Hepatocyte (in vitro differentiated cells): Measurements from ENCODE around the gene LSM12.

Experiments used
- EZH2 ChIP-seq: fragments of 200-600 bp; sonication (generic); IDR thresholded peaks from 2 replicates; pipeline ENCODE4 v1.6.1; 2016; ENCODE audit warnings: antibody characterized with exemption, mild to moderate bottlenecking, borderline replicate concordance
- EZH2phosphoT487 ChIP-seq: fragments of 200-600 bp; sonication (generic); IDR thresholded peaks from one replicate; pipeline ENCODE4 v1.6.1; 2018; ENCODE audit warnings: antibody characterized with exemption, mild to moderate bottlenecking, low read depth, moderate library complexity; ENCODE audit not compliant: unreplicated experiment, severe bottlenecking
- TF ChIP-seq, protein P1 (sequence below): fragments of 200-600 bp; sonication (generic); IDR thresholded peaks from 2 replicates; pipeline ENCODE4 v1.5.1; 2016; ENCODE audit warnings: antibody characterized with exemption, mild to moderate bottlenecking; ENCODE audit not compliant: poor library complexity

DNA sequence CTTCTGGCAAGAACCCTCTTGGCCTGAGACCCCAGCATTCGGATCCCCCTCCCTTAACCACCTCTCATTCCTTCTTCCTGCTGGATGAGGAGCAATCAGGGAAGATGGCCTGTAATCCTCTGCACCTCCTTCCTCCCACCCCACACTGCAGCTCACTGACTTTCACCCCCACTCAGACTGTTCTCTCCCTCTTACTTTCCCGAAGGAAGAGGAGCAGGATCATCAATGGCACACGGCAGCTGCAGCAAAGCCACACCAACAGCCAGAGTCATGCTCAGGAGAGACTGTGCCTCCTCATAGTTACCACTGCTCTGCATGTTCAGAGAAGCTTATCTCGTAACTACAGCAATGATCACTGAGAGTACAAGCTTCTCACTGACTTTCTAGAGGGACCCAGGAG is 41.6 kb downstream of the LSM12 start:
- TF ChIP-seq EZH2phosphoT487: no peak
- TF ChIP-seq EZH2: no peak
- TF ChIP-seq, protein P1, sequence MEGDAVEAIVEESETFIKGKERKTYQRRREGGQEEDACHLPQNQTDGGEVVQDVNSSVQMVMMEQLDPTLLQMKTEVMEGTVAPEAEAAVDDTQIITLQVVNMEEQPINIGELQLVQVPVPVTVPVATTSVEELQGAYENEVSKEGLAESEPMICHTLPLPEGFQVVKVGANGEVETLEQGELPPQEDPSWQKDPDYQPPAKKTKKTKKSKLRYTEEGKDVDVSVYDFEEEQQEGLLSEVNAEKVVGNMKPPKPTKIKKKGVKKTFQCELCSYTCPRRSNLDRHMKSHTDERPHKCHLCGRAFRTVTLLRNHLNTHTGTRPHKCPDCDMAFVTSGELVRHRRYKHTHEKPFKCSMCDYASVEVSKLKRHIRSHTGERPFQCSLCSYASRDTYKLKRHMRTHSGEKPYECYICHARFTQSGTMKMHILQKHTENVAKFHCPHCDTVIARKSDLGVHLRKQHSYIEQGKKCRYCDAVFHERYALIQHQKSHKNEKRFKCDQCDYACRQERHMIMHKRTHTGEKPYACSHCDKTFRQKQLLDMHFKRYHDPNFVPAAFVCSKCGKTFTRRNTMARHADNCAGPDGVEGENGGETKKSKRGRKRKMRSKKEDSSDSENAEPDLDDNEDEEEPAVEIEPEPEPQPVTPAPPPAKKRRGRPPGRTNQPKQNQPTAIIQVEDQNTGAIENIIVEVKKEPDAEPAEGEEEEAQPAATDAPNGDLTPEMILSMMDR: no peak
